Left lung (tissue), 10 donors: Measurements from ENCODE around the gene LAMA1. TPM values are rescaled to one million over a fixed set of nuclear protein-coding genes. Genes with fewer than 3 reads are reported as not detected.

Experiments used
- ATAC-seq: fragments of 200-7000 bp; cut with Tn5 transposase; one replicate; pipeline ENCODE4 v1.9.1; 2020; ENCODE audit warnings: moderate library complexity
- DNase-seq, 4 donors: peaks; one replicate each; pipeline ENCODE4 v3.0.0-alpha.2; 2013 to 2020
- H3K27ac ChIP-seq, 2 donors: fragments of 200-600 bp; sonication (generic) in 1 of 2; one replicate each; pipeline versions ENCODE4 v1.5.0 to v1.8.0; 2020 to 2021
- H3K27me3 ChIP-seq, 2 donors: fragments of 200-600 bp; sonication (generic) in 1 of 2; one replicate each; pipeline versions ENCODE4 v1.5.0 to v1.8.0; 2020 to 2021
- H3K36me3 ChIP-seq, 2 donors: fragments of 200-600 bp; sonication (generic) in 1 of 2; one replicate each; pipeline versions ENCODE4 v1.5.0 to v1.8.0; 2020 to 2021
- H3K4me1 ChIP-seq, 2 donors: fragments of 200-600 bp; one replicate each; pipeline ENCODE4 v1.8.0; 2021
- H3K4me3 ChIP-seq, 2 donors: fragments of 200-600 bp; sonication (generic) in 1 of 2; one replicate each; pipeline versions ENCODE4 v1.5.0 to v1.8.0; 2020 to 2021; ENCODE audit warnings: mild to moderate bottlenecking in 1 of 2
- H3K9me3 ChIP-seq, 2 donors: fragments of 200-600 bp; sonication (generic) in 1 of 2; one replicate each; pipeline versions ENCODE4 v1.5.0 to v1.8.0; 2020 to 2021
- CTCF ChIP-seq, 2 donors: fragments of 200-600 bp; sonication (generic) in 1 of 2; IDR thresholded peaks; one replicate each; pipeline versions ENCODE4 v1.5.0 to v1.8.0; 2021; ENCODE audit warnings: antibody characterized with exemption in 2 of 2
- intact Hi-C, 2 donors: fragments of 100-400 bp; cut with DNase I; formaldehyde crosslinking; loops; one replicate each; pipeline versions ENCODE4 v1.11.2 to v1.14.2; 2022
- polyA plus RNA-seq, 6 donors: library from polyadenylated mRNA; unstranded; fragments of 120-200 nt; gene quantifications; one replicate each; pipeline ENCODE4 v1.2.1, GENCODE V29; 2013; ENCODE audit not compliant: insufficient read length in 6 of 6
- total RNA-seq, 2 donors: library from RNA; stranded (reverse); fragmentation: NEBNext Ultra II Directional; extraction: Animal tissue kit (Norgen Biotek cat#: 25700); gene quantifications; one replicate each; pipeline ENCODE4 v1.2.1, GENCODE V29; 2021
- donor health status: DM: no; HTN: yes; CAD: no.
- donor health status: DM: no; HTN: no; CAD: no.

The LAMA1 gene
- total and polyA plus RNA-seq, 8 donors: 2.4 to 22.9 (median 11.6) TPM

- no peaks in the 10 kb centered on the region for H3K27me3 ChIP-seq
- intact Hi-C loops: no loop called here
- H3K4me3 ChIP-seq: no peak overlapping the region
- no peaks in the 10 kb centered on the region for H3K36me3 ChIP-seq
- H3K4me1 ChIP-seq: no peaks in the 10 kb centered on the region
- no peak overlapping the region for H3K27ac ChIP-seq
- ATAC-seq (no peak), DNase-seq (no peak)
- TF ChIP-seq CTCF (IDR thresholded peaks at IDR 0.05): no peak
- no peaks in the 10 kb centered on the region for H3K9me3 ChIP-seq
Observed at GRCh38 chr18:6961331-6961730, 156.3 kb downstream of the LAMA1 start.

GRCh38 chr18:6960656-6961055, 156.9 kb downstream of the LAMA1 start:
- no peaks in the 10 kb centered on the region for H3K27me3 ChIP-seq
- no peak for ATAC-seq

GRCh38 chr18:6960124-6960523, 157.5 kb downstream of the LAMA1 start:
- no peak for ATAC-seq
- no peak for DNase-seq
- Histone ChIP-seq H3K27me3 (no peaks in the 10 kb centered on the region), H3K9me3 (no peaks in the 10 kb centered on the region), H3K36me3 (no peaks in the 10 kb centered on the region), H3K4me1 (no peaks in the 10 kb centered on the region), H3K27ac (no peak overlapping the region), H3K4me3 (no peak overlapping the region)
- intact Hi-C loops: no loop called here
- no peak for TF ChIP-seq CTCF (IDR thresholded peaks at IDR 0.05)

More at GRCh38 chr18:6960656-6961055, 156.9 kb downstream of the LAMA1 start:
- no peak for DNase-seq
- no peak overlapping the region for H3K4me3 ChIP-seq
- H3K9me3 ChIP-seq: no peaks in the 10 kb centered on the region
- H3K4me1 ChIP-seq: no peaks in the 10 kb centered on the region
- intact Hi-C loops: no loop called here
- no peaks in the 10 kb centered on the region for H3K36me3 ChIP-seq
- H3K27ac ChIP-seq: no peak overlapping the region
- no peak for TF ChIP-seq CTCF (IDR thresholded peaks at IDR 0.05)

- intact Hi-C loops: no loop called here
- Histone ChIP-seq H3K36me3 (no peaks in the 10 kb centered on the region), H3K27me3 (no peaks in the 10 kb centered on the region), H3K27ac (no peak overlapping the region), H3K4me1 (no peaks in the 10 kb centered on the region), H3K9me3 (no peaks in the 10 kb centered on the region), H3K4me3 (no peak overlapping the region)
- ATAC-seq: no peak
- no peak for TF ChIP-seq CTCF (IDR thresholded peaks at IDR 0.05)
- DNase-seq: no peak
Observed at GRCh38 chr18:6959110-6959509, 158.5 kb downstream of the LAMA1 start.

- ATAC-seq (no peak), DNase-seq (no peak)
- H3K4me1 ChIP-seq: no peaks in the 10 kb centered on the region
- H3K27me3 ChIP-seq: no peaks in the 10 kb centered on the region
- intact Hi-C loops: no loop called here
- no peaks in the 10 kb centered on the region for H3K9me3 ChIP-seq
- no peak overlapping the region for H3K4me3 ChIP-seq
- H3K36me3 ChIP-seq: no peaks in the 10 kb centered on the region
- no peak for TF ChIP-seq CTCF (IDR thresholded peaks at IDR 0.05)
- H3K27ac ChIP-seq: no peak overlapping the region
Observed at GRCh38 chr18:6956999-6957398, 160.6 kb downstream of the LAMA1 start.
